Measurements from ENCODE around the gene PTPRK. TPM values are rescaled to one million over a fixed set of nuclear protein-coding genes. Genes with fewer than 3 reads are reported as not detected.

Gene PTPRK
- total and polyA plus RNA-seq, 2 of the 8 experiments (the other 6 are each of a cell fraction or from before 2014, with no cell fraction given): 11.4 to 47.3 TPM

- no peaks in the 10 kb centered on the region for H3K79me1 ChIP-seq (ENCODE audit: low read depth, low read length)
- H3K9ac ChIP-seq (replicated peaks in 1 of 4; ENCODE audit: extremely low read depth in 1 of 4, low read depth in 3 of 4, low read length in 3 of 4): no peak overlapping the region
- H4K20me1 ChIP-seq (replicated peaks in 1 of 2; ENCODE audit: control insufficient read depth in 1 of 2, insufficient read depth in 2 of 2, low read length in 2 of 2): no peaks in the 10 kb centered on the region
- H3K9me3 ChIP-seq (ENCODE audit: insufficient read depth in 2 of 2, low read depth in 1 of 2, low read length in 1 of 2): no peaks in the 10 kb centered on the region
- DNase-seq (ENCODE audit: low read depth in 1 of 2, low spot score in 2 of 2): no peak
- no peak overlapping the region for H2AK5ac ChIP-seq (ENCODE audit: low read depth, low read length)
- H3K4me2 ChIP-seq (ENCODE audit: insufficient read depth in 1 of 2, low read depth in 2 of 2, low read length in 2 of 2): no peak overlapping the region
- no peak overlapping the region for H3K4me3 ChIP-seq (ENCODE audit: extremely low read depth in 1 of 4, insufficient read depth in 2 of 4, low read depth in 3 of 4, low read length in 4 of 4)
- no peak overlapping the region for H2AFZ ChIP-seq (ENCODE audit: low read length)
- H3K23me2 ChIP-seq (ENCODE audit: low read depth, low read length): no peaks in the 10 kb centered on the region
- H2BK5ac ChIP-seq (ENCODE audit: low read depth, low read length): no peak overlapping the region
- H3K14ac ChIP-seq (ENCODE audit: insufficient read length): no peak overlapping the region
- 94% methylated on average over 3 of the region's 3 CpGs; no CpG with 5 or more reads in 1 of the 2 experiments for WGBS, 2 experiments (ENCODE audit: extremely low coverage in 1 of 2, insufficient coverage in 1 of 2, insufficient read length in 1 of 2, insufficient replicate concordance in 2 of 2, low coverage in 1 of 2, low lambda C conversion rate in 2 of 2, missing lambda C conversion rate in 1 of 2)
- H2BK15ac ChIP-seq (ENCODE audit: low read length): no peak overlapping the region
- H3K27ac ChIP-seq (ENCODE audit: low read depth, low read length): no peak overlapping the region
- H4K5ac ChIP-seq (ENCODE audit: insufficient read length, low read depth, low read length): no peak overlapping the region
- H4K8ac ChIP-seq (ENCODE audit: extremely low read depth, insufficient read depth, low read length): no peak overlapping the region
- CTCF ChIA-PET (ENCODE audit: partially characterized antibody): interaction anchor here (0.6 kb wide), 1 partner anchor 1670 kb away, joined by 3 read pairs; no protein-coding TSS in a partner anchor
- no peaks in the 10 kb centered on the region for H3K36me3 ChIP-seq (ENCODE audit: control insufficient read depth in 2 of 4, insufficient read depth in 4 of 4, low read length in 3 of 4)
- no peaks in the 10 kb centered on the region for H3K4me1 ChIP-seq (replicated peaks in 1 of 4; ENCODE audit: control insufficient read depth in 3 of 4, insufficient read depth in 4 of 4, low read length in 3 of 4)
- no peak overlapping the region for H3K23ac ChIP-seq (ENCODE audit: insufficient read length)
- no peak overlapping the region for H3K18ac ChIP-seq (ENCODE audit: extremely low read depth, low read length)
- FAIRE-seq: no peak
- no peak overlapping the region for H3K4ac ChIP-seq (replicated peaks; ENCODE audit: insufficient read length, low read depth, low read length)
- POLR2A ChIA-PET (ENCODE audit: partially characterized antibody): no interaction called here
- H3K27me3 ChIP-seq (replicated peaks in 1 of 4; ENCODE audit: control insufficient read depth in 3 of 4, extremely low read depth in 1 of 4, insufficient read depth in 3 of 4, low read length in 3 of 4): no peaks in the 10 kb centered on the region
- H2BK120ac ChIP-seq (replicated peaks; ENCODE audit: low read depth, low read length): no peak overlapping the region
- no peak overlapping the region for H2BK12ac ChIP-seq (ENCODE audit: low read depth, low read length)
- peaks cover 0 to 7% of the 10 kb centered on the region in 2 experiments; a peak in 2 of 4 replicates for H3K79me2 ChIP-seq (ENCODE audit: control insufficient read depth in 1 of 2, insufficient read depth in 2 of 2, low read length in 2 of 2)
- H4K91ac ChIP-seq (replicated peaks; ENCODE audit: insufficient read length, low read length): no peak overlapping the region
- no peak overlapping the region for H3K56ac ChIP-seq (replicated peaks; ENCODE audit: insufficient read length, low read depth, low read length)
- no peak overlapping the region for H2BK20ac ChIP-seq (ENCODE audit: low read length)
- no peak for TF ChIP-seq RBBP5 (IDR thresholded peaks at IDR 0.05; ENCODE audit: borderline replicate concordance, low read depth, low read length)
- no peak for TF ChIP-seq SP2 (IDR thresholded peaks at IDR 0.05; ENCODE audit: low read length)
- TF ChIP-seq EZH2 (IDR thresholded peaks at IDR 0.05; ENCODE audit: low read depth, low read length, severe bottlenecking): no peak
- TF ChIP-seq EP300 (IDR thresholded peaks at IDR 0.05; ENCODE audit: borderline replicate concordance in 1 of 2, low read depth in 2 of 2, low read length in 2 of 2): no peak
- TF ChIP-seq BRCA1 (IDR thresholded peaks at IDR 0.05; ENCODE audit: low read depth, low read length): no peak
- no peak for TF ChIP-seq HDAC2 (IDR thresholded peaks at IDR 0.05; ENCODE audit: borderline replicate concordance in 1 of 2, low read depth in 2 of 2, low read length in 2 of 2)
- TF ChIP-seq RXRA (IDR thresholded peaks at IDR 0.05; ENCODE audit: insufficient read depth, low read depth, low read length): no peak
- TF ChIP-seq BACH1 (IDR thresholded peaks at IDR 0.05; ENCODE audit: low read length): no peak
- TF ChIP-seq MAFK (IDR thresholded peaks at IDR 0.05; ENCODE audit: low read depth, low read length): no peak
- no peak for TF ChIP-seq SIRT6 (IDR thresholded peaks at IDR 0.05; ENCODE audit: low read length)
- TF ChIP-seq EGR1 (IDR thresholded peaks at IDR 0.05; ENCODE audit: borderline replicate concordance, low read depth, low read length): no peak
- TF ChIP-seq RNF2 (IDR thresholded peaks at IDR 0.05; ENCODE audit: borderline replicate concordance, low read depth, low read length, missing control alignments, poor library complexity, severe bottlenecking): no peak
These were observed 176.7 kb downstream of the PTPRK start for GRCh38 chr6:128343706-128344105.
